GM12878 (cell line): ENCODE measurements around the gene HNRNPH1. TPM values are rescaled to one million over a fixed set of nuclear protein-coding genes. Genes with fewer than 3 reads are reported as not detected.

Source experiments
- ATAC-seq: fragments of 200-7000 bp; cut with Tn5 transposase; 3 replicates; pipeline ENCODE4 v1.9.1; 2020; ENCODE audit warnings: mild to moderate bottlenecking, moderate library complexity
- BruUV-seq: library from RNA; stranded (reverse); fragments of 400-500 nt; replicated peaks from 2 replicates; lab custom pipeline; 2021; lab: Mats Ljungman, UMichigan
- CTCF ChIA-PET: fragments of 300-600 bp; sonication (Branson Sonifier 250); formaldehyde crosslinking; extraction: SDS; loops from one replicate; lab custom pipeline; 2021; ENCODE audit warnings: inconsistent platforms; lab: Yijun Ruan, JAX
- POLR2A ChIA-PET: fragments of 350-600 bp; formaldehyde crosslinking; extraction: SDS; loops from one replicate; lab custom pipeline; 2021; ENCODE audit warnings: inconsistent platforms; lab: Charles Lee
- RAD21 ChIA-PET: fragments of 300-600 bp; sonication (Branson Sonifier 250); formaldehyde crosslinking; loops from one replicate; lab custom pipeline; 2023; ENCODE audit warnings: antibody characterized with exemption; ENCODE audit not compliant: unreplicated experiment; lab: Charles Lee
- SMC1A ChIA-PET: fragments of 300-600 bp; sonication (Branson Sonifier 250); formaldehyde crosslinking; loops from one replicate; lab custom pipeline; 2023; ENCODE audit not compliant: unreplicated experiment, uncharacterized antibody; lab: Charles Lee
- DNase-seq: peaks from one replicate; pipeline ENCODE4 v3.0.0-alpha.2; 2011; ENCODE audit warnings: low read depth, low spot score
- FAIRE-seq: peaks from 3 replicates; lab custom pipeline; 2011; peaks lifted over from hg19 to GRCh38; lab: Jason Lieb, UNC
- H2AFZ ChIP-seq: 2 replicates; pipeline ENCODE4 v1.6.0; 2011; ENCODE audit warnings: low read depth, low read length, control low read depth; ENCODE audit not compliant: control insufficient read depth
- H3K27ac ChIP-seq: 2 replicates; pipeline ENCODE4 v1.5.1; 2011; ENCODE audit warnings: control low read depth; ENCODE audit not compliant: control insufficient read depth, insufficient read depth
- H3K27me3 ChIP-seq, 2 experiments: replicated peaks in 1 of 2; 2 replicates each; pipeline versions ENCODE4 v1.6.0 to v1.6.1; 2011; ENCODE audit warnings: low read length in 1 of 2; ENCODE audit not compliant: control insufficient read depth in 2 of 2, insufficient read depth in 2 of 2
- H3K36me3 ChIP-seq, 2 experiments: 2 replicates each; pipeline ENCODE4 v1.5.1; 2011; ENCODE audit warnings: low read length in 1 of 2; ENCODE audit not compliant: control insufficient read depth in 2 of 2, insufficient read depth in 2 of 2
- H3K4me1 ChIP-seq: 2 replicates; pipeline ENCODE4 v1.6.1; 2011; ENCODE audit warnings: mild to moderate bottlenecking, low read length, moderate library complexity, mixed read lengths; ENCODE audit not compliant: control insufficient read depth, insufficient read depth
- H3K4me2 ChIP-seq: 2 replicates; pipeline ENCODE4 v1.6.0; 2011; ENCODE audit warnings: control low read depth; ENCODE audit not compliant: control insufficient read depth, insufficient read depth
- H3K4me3 ChIP-seq: fragments of 200-600 bp; sonication (generic); 2 replicates; pipeline ENCODE4 v1.5.1; 2016
- H3K79me2 ChIP-seq: 2 replicates; pipeline ENCODE4 v1.6.0; 2011; ENCODE audit warnings: low read length; ENCODE audit not compliant: control insufficient read depth, insufficient read depth
- H3K9ac ChIP-seq: 2 replicates; pipeline ENCODE4 v1.8.0; 2011; ENCODE audit warnings: low read length, control low read depth, mixed read lengths; ENCODE audit not compliant: control insufficient read depth, insufficient read depth
- H3K9me3 ChIP-seq: replicated peaks from 3 replicates; pipeline ENCODE4 v1.5.1; 2011; ENCODE audit warnings: mild to moderate bottlenecking, low read length; ENCODE audit not compliant: control insufficient read depth, insufficient read depth
- H4K20me1 ChIP-seq: 2 replicates; pipeline ENCODE4 v1.6.0; 2011; ENCODE audit not compliant: control insufficient read depth, insufficient read depth
- BACH1 ChIP-seq: fragments of 450-650 bp; IDR thresholded peaks from 2 replicates; pipeline ENCODE4 v1.6.1; 2017; ENCODE audit warnings: mild to moderate bottlenecking, borderline replicate concordance
- BMI1 ChIP-seq: fragments of 450-650 bp; IDR thresholded peaks from 2 replicates; pipeline ENCODE4 v1.6.1; 2016; ENCODE audit warnings: mild to moderate bottlenecking, moderate library complexity, borderline replicate concordance
- CREM ChIP-seq: IDR thresholded peaks from 2 replicates; pipeline ENCODE4 v1.6.1; 2014; ENCODE audit warnings: antibody characterized with exemption, low read depth
- E2F8 ChIP-seq: fragments of 450-650 bp; IDR thresholded peaks from 2 replicates; pipeline ENCODE4 v1.6.1; 2018; ENCODE audit warnings: mild to moderate bottlenecking, low read depth, moderate library complexity; ENCODE audit not compliant: partially characterized antibody
- HCFC1 ChIP-seq: fragments of 150-350 bp; IDR thresholded peaks from 2 replicates; pipeline ENCODE4 v1.6.1; 2014; ENCODE audit warnings: low read length
- KLF5 ChIP-seq: fragments of 450-650 bp; IDR thresholded peaks from 2 replicates; pipeline ENCODE4 v1.6.1; 2014; ENCODE audit warnings: mild to moderate bottlenecking; ENCODE audit not compliant: partially characterized antibody
- NBN ChIP-seq: fragments of 450-650 bp; IDR thresholded peaks from 2 replicates; pipeline ENCODE4 v1.6.1; 2016
- NFYB ChIP-seq: IDR thresholded peaks from 2 replicates; pipeline ENCODE4 v1.6.1; 2011; ENCODE audit warnings: low read depth, mild to moderate bottlenecking, low read length, improper control_type of control experiment, moderate library complexity; ENCODE audit not compliant: insufficient read depth
- NKRF ChIP-seq: fragments of 450-650 bp; conservative IDR thresholded peaks from 2 replicates; pipeline ENCODE4 v1.6.1; 2017; ENCODE audit warnings: mild to moderate bottlenecking, moderate library complexity
- NR2F1 ChIP-seq: fragments of 450-650 bp; conservative IDR thresholded peaks from 2 replicates; pipeline ENCODE4 v1.6.1; 2017; ENCODE audit warnings: mild to moderate bottlenecking
- RELA ChIP-seq: fragments of 450-650 bp; IDR thresholded peaks from 2 replicates; pipeline ENCODE4 v1.8.0; 2014; ENCODE audit warnings: borderline replicate concordance; ENCODE audit not compliant: partially characterized antibody
- USF2 ChIP-seq: IDR thresholded peaks from 2 replicates; pipeline ENCODE4 v1.6.1; 2011; ENCODE audit warnings: low read depth, low read length, improper control_type of control experiment, borderline replicate concordance
- YY1 ChIP-seq: IDR thresholded peaks from 2 replicates; pipeline ENCODE4 v1.6.1; 2011; ENCODE audit warnings: low read depth, mild to moderate bottlenecking, low read length
- ZZZ3 ChIP-seq: IDR thresholded peaks from 2 replicates; pipeline ENCODE4 v1.6.1; 2011; ENCODE audit warnings: low read depth; ENCODE audit not compliant: control insufficient read depth, insufficient read length
- whole genome bisulfite sequencing: methylation state at CpG from one replicate; pipeline ENCODE4 v1.1.6; 2016; ENCODE audit warnings: low lambda C conversion rate; ENCODE audit not compliant: insufficient replicate concordance, insufficient coverage; ENCODE audit errors: missing lambda C conversion rate; 5-methylcytosine and 5-hydroxymethylcytosine counted together
- in situ Hi-C: fragments of 300-500 bp; cut with MboI; formaldehyde crosslinking; loops from 9 replicates; pipeline ENCODE4 v1.14.3; 2018; ENCODE audit warnings: mixed read lengths
- intact Hi-C: fragments of 100-400 bp; cut with micrococcal nuclease; formaldehyde crosslinking; loops from one replicate; pipeline ENCODE4 v1.14.2; 2022; ENCODE audit not compliant: unreplicated experiment
- polyA plus RNA-seq, 11 experiments: library from polyadenylated mRNA; depleted of rRNA in 4 of 11; unstranded in 6 of 11; stranded (reverse) in 5 of 11; fragments of >200 nt; fragmentation: Nextera tagmentation in 4 of 11; fragmentation: Illumina TruSeq in 1 of 11; extraction: Ambion mirVana in 4 of 11; extraction: Trizol in 1 of 11; gene quantifications; 1 replicate in 1 of 11; 2 replicates in 10 of 11; pipeline versions ENCODE4 v1.2.1 to v1.2.3, GENCODE V29; 2011 to 2016; ENCODE audit warnings: inconsistent platforms in 2 of 11, missing spikeins in 2 of 11, low read depth in 1 of 11
- total RNA-seq, 4 experiments: library from RNA; depleted of rRNA in 3 of 4; stranded (reverse); fragments of >200 nt in 3 of 4; fragmentation: Illumina TruSeq in 1 of 4; extraction: Trizol in 1 of 4; gene quantifications; 2 replicates each; pipeline versions ENCODE4 v1.2.1 to v1.2.3, GENCODE V29; 2013 to 2021
- TF ChIP-seq, protein P1 (sequence below): IDR thresholded peaks from 2 replicates; pipeline ENCODE4 v1.6.1; 2012; ENCODE audit warnings: improper control_type of control experiment, low read depth, low read length; ENCODE audit not compliant: insufficient replicate concordance

HNRNPH1 gene
- total and polyA plus RNA-seq, 10 of the 15 experiments (the other 5 are each of a cell fraction or from before 2014, with no cell fraction given): 184 to 780 (median 690) TPM

DNA sequence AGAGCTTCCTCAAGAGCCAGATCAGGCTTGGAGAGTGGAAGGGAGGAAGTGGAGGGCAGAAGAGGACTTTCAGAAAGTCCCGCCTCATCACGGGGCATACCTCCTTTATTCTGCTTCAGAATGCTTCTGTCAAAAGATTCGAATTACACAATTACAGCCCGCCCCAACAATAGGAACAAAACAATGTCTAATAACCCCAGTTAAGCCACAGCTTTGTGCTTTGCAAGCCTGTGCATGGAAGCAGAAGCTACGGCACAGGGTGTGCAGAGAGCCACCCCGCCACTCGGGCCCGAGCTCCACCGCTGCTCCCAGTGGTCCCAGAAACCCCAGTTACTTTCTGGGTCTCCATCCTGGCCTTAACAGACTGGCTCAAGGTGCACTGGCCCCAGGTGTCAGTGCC, 23.5 kb downstream of the HNRNPH1 start:
- CTCF ChIA-PET: interaction anchor here (1.2 kb wide), 1 partner anchor 104 kb away, joined by 4 read pairs; no protein-coding TSS in a partner anchor

More for the DNA sequence above, 23.5 kb downstream of the HNRNPH1 start:
- Histone ChIP-seq H3K4me3 (no peak overlapping the region), H3K79me2 (no peaks in the 10 kb centered on the region)
- SMC1A ChIA-PET: no interaction called here
- TF ChIP-seq ZZZ3: no peak
- no peak for TF ChIP-seq NR2F1
- TF ChIP-seq USF2: no peak
- TF ChIP-seq, protein P1, sequence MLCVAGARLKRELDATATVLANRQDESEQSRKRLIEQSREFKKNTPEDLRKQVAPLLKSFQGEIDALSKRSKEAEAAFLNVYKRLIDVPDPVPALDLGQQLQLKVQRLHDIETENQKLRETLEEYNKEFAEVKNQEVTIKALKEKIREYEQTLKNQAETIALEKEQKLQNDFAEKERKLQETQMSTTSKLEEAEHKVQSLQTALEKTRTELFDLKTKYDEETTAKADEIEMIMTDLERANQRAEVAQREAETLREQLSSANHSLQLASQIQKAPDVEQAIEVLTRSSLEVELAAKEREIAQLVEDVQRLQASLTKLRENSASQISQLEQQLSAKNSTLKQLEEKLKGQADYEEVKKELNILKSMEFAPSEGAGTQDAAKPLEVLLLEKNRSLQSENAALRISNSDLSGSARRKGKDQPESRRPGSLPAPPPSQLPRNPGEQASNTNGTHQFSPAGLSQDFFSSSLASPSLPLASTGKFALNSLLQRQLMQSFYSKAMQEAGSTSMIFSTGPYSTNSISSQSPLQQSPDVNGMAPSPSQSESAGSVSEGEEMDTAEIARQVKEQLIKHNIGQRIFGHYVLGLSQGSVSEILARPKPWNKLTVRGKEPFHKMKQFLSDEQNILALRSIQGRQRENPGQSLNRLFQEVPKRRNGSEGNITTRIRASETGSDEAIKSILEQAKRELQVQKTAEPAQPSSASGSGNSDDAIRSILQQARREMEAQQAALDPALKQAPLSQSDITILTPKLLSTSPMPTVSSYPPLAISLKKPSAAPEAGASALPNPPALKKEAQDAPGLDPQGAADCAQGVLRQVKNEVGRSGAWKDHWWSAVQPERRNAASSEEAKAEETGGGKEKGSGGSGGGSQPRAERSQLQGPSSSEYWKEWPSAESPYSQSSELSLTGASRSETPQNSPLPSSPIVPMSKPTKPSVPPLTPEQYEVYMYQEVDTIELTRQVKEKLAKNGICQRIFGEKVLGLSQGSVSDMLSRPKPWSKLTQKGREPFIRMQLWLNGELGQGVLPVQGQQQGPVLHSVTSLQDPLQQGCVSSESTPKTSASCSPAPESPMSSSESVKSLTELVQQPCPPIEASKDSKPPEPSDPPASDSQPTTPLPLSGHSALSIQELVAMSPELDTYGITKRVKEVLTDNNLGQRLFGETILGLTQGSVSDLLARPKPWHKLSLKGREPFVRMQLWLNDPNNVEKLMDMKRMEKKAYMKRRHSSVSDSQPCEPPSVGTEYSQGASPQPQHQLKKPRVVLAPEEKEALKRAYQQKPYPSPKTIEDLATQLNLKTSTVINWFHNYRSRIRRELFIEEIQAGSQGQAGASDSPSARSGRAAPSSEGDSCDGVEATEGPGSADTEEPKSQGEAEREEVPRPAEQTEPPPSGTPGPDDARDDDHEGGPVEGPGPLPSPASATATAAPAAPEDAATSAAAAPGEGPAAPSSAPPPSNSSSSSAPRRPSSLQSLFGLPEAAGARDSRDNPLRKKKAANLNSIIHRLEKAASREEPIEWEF: no peak
- TF ChIP-seq NFYB: no peak
- no peak for TF ChIP-seq BMI1
- TF ChIP-seq RELA: no peak
- no peak for TF ChIP-seq CREM
- TF ChIP-seq NKRF: no peak
- TF ChIP-seq BACH1: no peak
- no peak for TF ChIP-seq YY1
- TF ChIP-seq E2F8: no peak
- no peak for TF ChIP-seq HCFC1
- TF ChIP-seq KLF5: no peak
- TF ChIP-seq NBN: no peak
- TF ChIP-seq, all 136 proteins: peak for 0
- H3K27me3 ChIP-seq: no peaks in the 10 kb centered on the region
- in situ Hi-C loops: no loop called here
- ChIA-PET RAD21 (no interaction called here), POLR2A (no interaction called here)
- no TSS peak for BruUV-seq
- peaks cover 9 to 12% of the 10 kb centered on the region in 2 experiments for H3K36me3 ChIP-seq
- no peaks in the 10 kb centered on the region for H4K20me1 ChIP-seq
- H2AFZ ChIP-seq: no peak overlapping the region
- no peak for ATAC-seq
- H3K9ac ChIP-seq: no peak overlapping the region
- WGBS: 94% methylated on average over 9 of the region's 9 CpGs
- no peaks in the 10 kb centered on the region for H3K4me1 ChIP-seq
- no peak overlapping the region for H3K27ac ChIP-seq
- H3K4me2 ChIP-seq: no peak overlapping the region
- no peak for FAIRE-seq
- intact Hi-C loops: no loop called here
- H3K9me3 ChIP-seq: no peaks in the 10 kb centered on the region
- DNase-seq: no peak
